ENCODE results near the gene KCNC1. TPM values are rescaled to one million over a fixed set of nuclear protein-coding genes. Genes with fewer than 3 reads are reported as not detected.

The KCNC1 gene
- total and polyA plus RNA-seq, 4 donors, result 0.54 TPM; not detected in 3

GRCh38 chr11:17790453-17790852 lies 55.9 kb downstream of the KCNC1 start:
- TF ChIP-seq FOXA1 (IDR thresholded peaks at IDR 0.05) (no peak), CTCF (IDR thresholded peaks at IDR 0.05; ENCODE audit: low read depth, low read length, missing input control) (no peak)
- no peak for DNase-seq (ENCODE audit: low spot score)
- peaks cover 0 to 3% (median 0%) of the 10 kb centered on the region in 4 donors for H3K36me3 ChIP-seq (ENCODE audit: control insufficient read depth in 4 of 4, insufficient read depth in 3 of 4, low read depth in 1 of 4, low read length in 3 of 4)
- H3K4me1 ChIP-seq (ENCODE audit: control insufficient read depth in 4 of 4, insufficient read depth in 4 of 4, low read length in 3 of 4), result no peaks in the 10 kb centered on the region
- H3K9ac ChIP-seq (ENCODE audit: low read depth in 1 of 2, low read length in 2 of 2), result no peak overlapping the region
- H3K27me3 ChIP-seq (ENCODE audit: control insufficient read depth in 4 of 4, insufficient read depth in 4 of 4, low read length in 3 of 4), result no peaks in the 10 kb centered on the region
- WGBS, result 97% methylated on average over 1 of the region's 1 CpG
- H3K4me3 ChIP-seq (ENCODE audit: low read depth in 1 of 3, low read length in 3 of 3), result no peak overlapping the region
- no peak overlapping the region for H3K27ac ChIP-seq (ENCODE audit: low read depth in 1 of 2, low read length in 2 of 2)
- no peaks in the 10 kb centered on the region for H3K9me3 ChIP-seq (ENCODE audit: control insufficient read depth in 4 of 4, low read length in 3 of 4)

- no peaks in the 10 kb centered on the region for H3K9me3 ChIP-seq (ENCODE audit: control insufficient read depth in 4 of 4, low read length in 3 of 4)
- no peak overlapping the region for H3K27ac ChIP-seq (ENCODE audit: low read depth in 1 of 2, low read length in 2 of 2)
- H3K4me1 ChIP-seq (ENCODE audit: control insufficient read depth in 4 of 4, insufficient read depth in 4 of 4, low read length in 3 of 4), result no peaks in the 10 kb centered on the region
- H3K9ac ChIP-seq (ENCODE audit: low read depth in 1 of 2, low read length in 2 of 2), result no peak overlapping the region
- no peaks in the 10 kb centered on the region for H3K27me3 ChIP-seq (ENCODE audit: control insufficient read depth in 4 of 4, insufficient read depth in 4 of 4, low read length in 3 of 4)
- DNase-seq (ENCODE audit: low spot score), result no peak
- H3K4me3 ChIP-seq (ENCODE audit: low read depth in 1 of 3, low read length in 3 of 3), result no peak overlapping the region
- TF ChIP-seq NR2F2 (IDR thresholded peaks at IDR 0.05) (no peak), RAD21 (IDR thresholded peaks at IDR 0.05) (no peak), MAX (IDR thresholded peaks at IDR 0.05) (no peak), RXRA (IDR thresholded peaks at IDR 0.05) (no peak), JUND (IDR thresholded peaks at IDR 0.05) (no peak), FOXA2 (IDR thresholded peaks at IDR 0.05) (no peak), FOXA1 (IDR thresholded peaks at IDR 0.05) (no peak), CTCF (IDR thresholded peaks at IDR 0.05; ENCODE audit: low read depth, low read length, missing input control) (no peak), GABPA (IDR thresholded peaks at IDR 0.05 in 1 of 2, conservative IDR thresholded peaks at IDR 0.05 in 1 of 2) (no peak), ZBTB33 (IDR thresholded peaks at IDR 0.05) (no peak), HNF4G (IDR thresholded peaks at IDR 0.05) (no peak), ATF3 (IDR thresholded peaks at IDR 0.05) (no peak), REST (IDR thresholded peaks at IDR 0.05) (no peak), TAF1 (conservative IDR thresholded peaks at IDR 0.05) (no peak), EGR1 (IDR thresholded peaks at IDR 0.05; ENCODE audit: low read depth in 2 of 2) (no peak), HNF4A (conservative IDR thresholded peaks at IDR 0.05) (no peak), SP1 (IDR thresholded peaks at IDR 0.05) (no peak)
- peaks cover 0 to 3% (median 0%) of the 10 kb centered on the region in 4 donors for H3K36me3 ChIP-seq (ENCODE audit: control insufficient read depth in 4 of 4, insufficient read depth in 3 of 4, low read depth in 1 of 4, low read length in 3 of 4)
These were observed 56.6 kb downstream of the KCNC1 start for GRCh38 chr11:17791144-17791543.
